ENCODE results near the gene ZBTB20.
"Not testable (repeated sequence)": the region's sequence is repeated elsewhere in the genome, so short reads cannot be mapped to it uniquely, and the experiment has no call there.

ZBTB20 gene

DNA sequence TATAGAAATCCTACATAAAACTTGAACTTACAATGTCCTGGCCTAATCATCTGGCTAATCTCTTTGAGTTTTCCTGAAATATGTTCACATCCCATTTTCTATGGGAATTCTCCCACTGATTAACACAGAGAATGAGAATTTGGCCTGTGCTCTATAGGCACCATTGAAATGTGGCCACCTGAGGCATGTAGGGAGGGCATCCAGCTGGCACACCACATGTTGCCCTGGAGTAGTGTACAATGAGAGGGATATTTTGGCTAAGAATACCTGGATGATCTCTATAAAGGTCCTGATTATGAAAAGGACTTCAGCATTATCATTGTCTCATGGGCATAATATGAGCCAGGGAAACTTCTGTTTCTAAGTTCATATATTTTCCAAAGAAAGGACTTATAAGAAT is 324.0 kb downstream of the ZBTB20 start:
- POLR2A ChIA-PET (ENCODE audit: low non-redundant PET), result no interaction called here
- no peak overlapping the region for H3K27ac ChIP-seq
- TF ChIP-seq, protein P1, sequence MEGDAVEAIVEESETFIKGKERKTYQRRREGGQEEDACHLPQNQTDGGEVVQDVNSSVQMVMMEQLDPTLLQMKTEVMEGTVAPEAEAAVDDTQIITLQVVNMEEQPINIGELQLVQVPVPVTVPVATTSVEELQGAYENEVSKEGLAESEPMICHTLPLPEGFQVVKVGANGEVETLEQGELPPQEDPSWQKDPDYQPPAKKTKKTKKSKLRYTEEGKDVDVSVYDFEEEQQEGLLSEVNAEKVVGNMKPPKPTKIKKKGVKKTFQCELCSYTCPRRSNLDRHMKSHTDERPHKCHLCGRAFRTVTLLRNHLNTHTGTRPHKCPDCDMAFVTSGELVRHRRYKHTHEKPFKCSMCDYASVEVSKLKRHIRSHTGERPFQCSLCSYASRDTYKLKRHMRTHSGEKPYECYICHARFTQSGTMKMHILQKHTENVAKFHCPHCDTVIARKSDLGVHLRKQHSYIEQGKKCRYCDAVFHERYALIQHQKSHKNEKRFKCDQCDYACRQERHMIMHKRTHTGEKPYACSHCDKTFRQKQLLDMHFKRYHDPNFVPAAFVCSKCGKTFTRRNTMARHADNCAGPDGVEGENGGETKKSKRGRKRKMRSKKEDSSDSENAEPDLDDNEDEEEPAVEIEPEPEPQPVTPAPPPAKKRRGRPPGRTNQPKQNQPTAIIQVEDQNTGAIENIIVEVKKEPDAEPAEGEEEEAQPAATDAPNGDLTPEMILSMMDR (conservative IDR thresholded peaks at IDR 0.05; ENCODE audit: low read depth), result no peak
- DNase-seq (ENCODE audit: low spot score), result no peak
- CTCF ChIA-PET, result interaction anchor here (0.8 kb wide), 1 partner anchor 36 kb away, joined by 4 read pairs; no protein-coding TSS in a partner anchor

GRCh38 chr3:114816052-114816451 is 331.0 kb downstream of the ZBTB20 start:
- CTCF ChIA-PET, result no interaction called here

GRCh38 chr3:114812541-114813238 is 334.4 kb downstream of the ZBTB20 start:
- POLR2A ChIA-PET (ENCODE audit: low non-redundant PET); DNase-seq (ENCODE audit: low spot score); CTCF ChIA-PET; H3K27ac ChIP-seq: not testable (repeated sequence)

More at GRCh38 chr3:114816052-114816451, 331.0 kb downstream of the ZBTB20 start:
- DNase-seq (ENCODE audit: low spot score), result no peak
- TF ChIP-seq, protein P1 (conservative IDR thresholded peaks at IDR 0.05; ENCODE audit: low read depth), result no peak
- no peak overlapping the region for H3K27ac ChIP-seq
- POLR2A ChIA-PET (ENCODE audit: low non-redundant PET), result no interaction called here

DNA sequence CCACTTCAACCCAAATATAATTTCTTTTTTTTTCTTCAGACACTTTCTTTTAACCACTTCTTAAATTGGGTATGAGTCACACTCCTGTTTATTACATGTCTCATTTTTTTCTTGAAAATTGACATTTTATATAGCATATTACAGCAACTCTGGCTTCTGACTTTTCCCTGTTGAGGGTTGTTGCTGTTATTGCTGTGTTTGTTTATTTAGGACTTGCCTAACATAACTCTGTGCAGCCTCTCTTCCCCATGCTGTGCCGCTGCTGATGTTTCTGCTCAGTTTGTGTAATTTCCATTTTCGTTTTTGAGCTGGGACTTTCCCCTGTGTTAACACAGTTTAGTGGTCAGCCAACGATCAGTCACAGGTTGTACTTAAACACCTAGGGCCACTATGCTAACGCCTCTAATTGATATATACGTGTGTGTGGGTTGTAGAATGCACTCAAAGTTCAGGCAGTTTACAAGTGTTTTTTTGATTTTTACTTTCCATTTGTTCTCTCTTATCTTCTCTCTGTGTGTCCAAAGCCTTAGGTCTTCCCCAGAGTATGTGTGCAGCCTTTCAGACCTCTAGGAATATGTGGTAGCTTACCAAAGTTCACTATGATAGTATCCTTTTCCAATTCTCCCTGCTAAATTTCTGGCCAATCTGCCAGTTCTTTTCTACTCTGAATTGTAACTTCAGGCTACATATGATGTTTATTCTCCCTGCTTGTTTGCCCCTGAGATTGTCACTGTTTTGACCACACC is 337.2 kb downstream of the ZBTB20 start:
- TF ChIP-seq, protein P1 (conservative IDR thresholded peaks at IDR 0.05; ENCODE audit: low read depth), result no peak
- no peak overlapping the region for H3K27ac ChIP-seq
- ChIA-PET CTCF (interaction anchor here (0.6 to 0.7 kb wide), 2 partner anchors 117 to 1522 kb away, joined by 3 read pairs; no protein-coding TSS in a partner anchor), POLR2A (ENCODE audit: low non-redundant PET) (no interaction called here)
- DNase-seq (ENCODE audit: low spot score), result no peak

DNA sequence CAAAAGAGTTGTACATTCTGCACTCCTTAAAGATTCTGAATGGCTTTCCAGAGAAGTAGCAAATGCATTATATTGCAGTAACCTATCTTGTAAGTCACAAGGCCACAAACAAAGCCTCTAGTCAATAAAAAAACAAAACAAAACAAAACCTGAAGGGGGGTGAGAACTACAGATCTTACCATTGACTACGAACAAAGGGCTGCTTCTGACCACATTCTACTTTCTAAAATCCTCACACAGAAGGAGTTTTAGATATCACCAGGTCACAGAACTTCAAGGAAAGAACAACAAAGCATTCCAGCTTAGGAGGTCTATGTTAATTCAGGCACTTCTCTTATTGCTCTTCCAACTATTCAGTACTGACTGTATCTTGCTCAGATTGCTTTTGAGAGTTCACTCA is 343.0 kb downstream of the ZBTB20 start:
- ChIA-PET POLR2A (ENCODE audit: low non-redundant PET) (no interaction called here), CTCF (no interaction called here)
- H3K27ac ChIP-seq, result no peak overlapping the region
- DNase-seq (ENCODE audit: low spot score), result no peak
- TF ChIP-seq, protein P1 (conservative IDR thresholded peaks at IDR 0.05; ENCODE audit: low read depth), result no peak

DNA sequence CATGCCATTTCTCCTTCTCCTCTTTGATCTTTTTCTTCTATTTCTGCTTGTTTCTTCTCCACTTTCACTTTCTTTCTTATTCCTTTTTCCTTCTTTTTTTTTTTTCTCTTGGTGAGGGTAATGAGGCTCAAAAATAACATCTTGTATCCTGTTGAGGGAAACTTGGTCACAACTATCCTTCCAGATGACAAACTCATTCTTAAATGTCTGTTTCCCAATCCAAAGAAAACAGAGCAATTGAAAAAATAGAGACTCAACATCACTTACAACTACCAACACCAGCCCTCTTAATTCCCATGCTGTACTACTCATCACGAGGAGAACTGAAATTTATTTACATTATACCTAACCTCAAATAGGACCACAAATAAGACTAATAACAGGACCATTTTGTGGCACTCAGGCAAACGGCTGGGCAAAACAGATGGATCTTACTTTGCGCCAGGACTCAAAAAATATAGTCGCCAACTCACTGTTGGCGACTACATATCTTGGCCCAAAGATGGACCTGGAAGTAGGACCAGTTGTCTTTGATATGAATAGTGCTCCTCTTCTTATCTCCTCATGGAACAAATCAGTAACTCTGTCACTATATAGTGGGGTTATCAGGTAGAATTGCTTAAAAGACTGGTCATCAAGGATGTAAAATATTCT is 343.9 kb downstream of the ZBTB20 start:
- no peak overlapping the region for H3K27ac ChIP-seq
- POLR2A ChIA-PET (ENCODE audit: low non-redundant PET), result no interaction called here
- no peak for DNase-seq (ENCODE audit: low spot score)
- CTCF ChIA-PET, result no interaction called here
- TF ChIP-seq, protein P1 (conservative IDR thresholded peaks at IDR 0.05; ENCODE audit: low read depth), result no peak

Measured in RWPE1 (cell line).